GM21526 (cell line): ENCODE data around the gene PPM1J.

ENCODE experiments used
- ATAC-seq: cut with Tn5 transposase; IDR thresholded peaks from one replicate; pipeline ENCODE4 v1.9.1; 2021; ENCODE audit warnings: moderate library complexity; ENCODE audit not compliant: unreplicated experiment, low FRiP score

The PPM1J gene

GRCh38 chr1:112692681-112693080 lies 22.5 kb downstream of the PPM1J start:
- ATAC-seq: no peak

- no peak for ATAC-seq
Observed at GRCh38 chr1:112689842-112690237, 25.3 kb downstream of the PPM1J start.

GRCh38 chr1:112689196-112689841 lies 25.8 kb downstream of the PPM1J start:
- ATAC-seq: no peak

GRCh38 chr1:112688781-112689193 lies 26.3 kb downstream of the PPM1J start:
- no peak for ATAC-seq

- ATAC-seq: no peak
Observed at GRCh38 chr1:112687785-112688496, 27.2 kb downstream of the PPM1J start.

GRCh38 chr1:112687361-112687760 lies 27.8 kb downstream of the PPM1J start:
- ATAC-seq: no peak

GRCh38 chr1:112686835-112687234 lies 28.3 kb downstream of the PPM1J start:
- ATAC-seq: no peak

GRCh38 chr1:112686417-112686816 lies 28.7 kb downstream of the PPM1J start:
- no peak for ATAC-seq

GRCh38 chr1:112685913-112686312 lies 29.2 kb downstream of the PPM1J start:
- no peak for ATAC-seq

- no peak for ATAC-seq
Observed at GRCh38 chr1:112678605-112679004, 36.5 kb downstream of the PPM1J start.

- ATAC-seq: no peak
Observed at GRCh38 chr1:112677501-112677900, 37.6 kb downstream of the PPM1J start.

- ATAC-seq: no peak
Observed at GRCh38 chr1:112676543-112676942, 38.6 kb downstream of the PPM1J start.

- no peak for ATAC-seq
Observed at GRCh38 chr1:112675728-112676381, 39.3 kb downstream of the PPM1J start.

GRCh38 chr1:112674986-112675727 lies 40.0 kb downstream of the PPM1J start:
- ATAC-seq: peak; percentile 39

- ATAC-seq: peak; percentile 51
Observed at GRCh38 chr1:112674440-112674985, 40.6 kb downstream of the PPM1J start, which contains the start of gene MOV10. Gene MOV10, plus strand, starts transcription at chr1:112674659. Its CDS starts 254 bp downstream, at chr1:112674913.

GRCh38 chr1:112673592-112674439 lies 41.3 kb downstream of the PPM1J start:
- ATAC-seq: no peak

- no peak for ATAC-seq
Observed at GRCh38 chr1:112672842-112673241, 42.3 kb downstream of the PPM1J start.

- ATAC-seq: no peak
Observed at GRCh38 chr1:112672009-112672408, 43.1 kb downstream of the PPM1J start.

- ATAC-seq: no peak
Observed at GRCh38 chr1:112666946-112667345, 48.2 kb downstream of the PPM1J start.

- no peak for ATAC-seq
Observed at GRCh38 chr1:112665857-112666256, 49.3 kb downstream of the PPM1J start.
